Endothelial cell of umbilical vein (primary cell): ENCODE measurements around the gene KCNJ5. TPM values are rescaled to one million over a fixed set of nuclear protein-coding genes. Genes with fewer than 3 reads are reported as not detected.

Source experiments
- BruUV-seq: library from RNA; stranded (reverse); fragments of 400-500 nt; replicated peaks from 2 replicates; lab custom pipeline; 2021; lab: Mats Ljungman, UMichigan
- CTCF ChIA-PET: fragments of 300-600, 350-600 bp; sonication (Branson Sonifier 250); formaldehyde crosslinking; loops from one replicate; lab custom pipeline; 2021; ENCODE audit warnings: antibody characterized with exemption, inconsistent platforms; lab: Charles Lee
- POLR2A ChIA-PET: fragments of 300-600, 350-600 bp; sonication (Branson Sonifier 250); formaldehyde crosslinking; loops from one replicate; lab custom pipeline; 2021; ENCODE audit warnings: antibody characterized with exemption, inconsistent platforms; lab: Charles Lee
- DNase-seq: peaks from one replicate; pipeline ENCODE4 v3.0.0-alpha.2; 2011; ENCODE audit warnings: low read depth, low spot score
- FAIRE-seq: peaks from 2 replicates; lab custom pipeline; 2011; peaks lifted over from hg19 to GRCh38; lab: Jason Lieb, UNC
- H2AFZ ChIP-seq: 2 replicates; pipeline ENCODE4 v1.6.0; 2012; ENCODE audit warnings: low read depth, low read length, control low read depth, inconsistent platforms
- H3K27ac ChIP-seq: 2 replicates; pipeline ENCODE4 v1.5.1; 2011; ENCODE audit warnings: low read depth, mild to moderate bottlenecking, control low read depth, low read length, moderate library complexity; ENCODE audit not compliant: insufficient read depth
- H3K27me3 ChIP-seq, 2 experiments: 2 replicates each; pipeline versions ENCODE4 v1.6.0 to v1.6.1; 2011; ENCODE audit warnings: low read length in 2 of 2, mixed read lengths in 1 of 2; ENCODE audit not compliant: control insufficient read depth in 2 of 2, insufficient read depth in 2 of 2
- H3K36me3 ChIP-seq, 2 experiments: 2 replicates in 1 of 2; 3 replicates in 1 of 2; pipeline ENCODE4 v1.5.1; 2011; ENCODE audit warnings: low read length in 2 of 2, mild to moderate bottlenecking in 1 of 2, moderate library complexity in 1 of 2; ENCODE audit not compliant: control insufficient read depth in 2 of 2, insufficient read depth in 2 of 2; ENCODE audit errors: extremely low read depth in 1 of 2
- H3K4me1 ChIP-seq: 3 replicates; pipeline ENCODE4 v1.5.1; 2011; ENCODE audit warnings: mild to moderate bottlenecking, low read length; ENCODE audit not compliant: control insufficient read depth, insufficient read depth; ENCODE audit errors: extremely low read depth
- H3K4me2 ChIP-seq: 2 replicates; pipeline ENCODE4 v1.6.1; 2011; ENCODE audit warnings: low read length, control low read depth, mixed read lengths; ENCODE audit not compliant: insufficient read depth
- H3K4me3 ChIP-seq, 3 experiments: fragments of 200-600 bp in 1 of 3; sonication (generic), shearing (Covaris generic) in 1 of 3; replicated peaks in 1 of 3; 2 replicates each; pipeline ENCODE4 v1.5.1; 2011 to 2016; ENCODE audit warnings: control low read depth in 3 of 3, low read length in 3 of 3, mild to moderate bottlenecking in 2 of 3, inconsistent platforms in 1 of 3, low read depth in 1 of 3, moderate library complexity in 1 of 3; ENCODE audit not compliant: insufficient read depth in 1 of 3
- H3K79me2 ChIP-seq: 2 replicates; pipeline ENCODE4 v1.6.0; 2012; ENCODE audit warnings: low read length, inconsistent platforms; ENCODE audit not compliant: control insufficient read depth, insufficient read depth
- H3K9ac ChIP-seq: replicated peaks from 2 replicates; pipeline ENCODE3; 2011; ENCODE audit warnings: low read length, control low read depth; ENCODE audit not compliant: insufficient read depth; ENCODE audit errors: extremely low read depth
- H3K9me1 ChIP-seq: replicated peaks from 3 replicates; pipeline ENCODE4 v1.6.0; 2011; ENCODE audit warnings: mild to moderate bottlenecking, low read length; ENCODE audit not compliant: control insufficient read depth, insufficient read depth; ENCODE audit errors: extremely low read depth
- H3K9me3 ChIP-seq: replicated peaks from 2 replicates; pipeline ENCODE4 v1.5.1; 2012; ENCODE audit warnings: low read length, inconsistent platforms; ENCODE audit not compliant: control insufficient read depth, insufficient read depth
- H4K20me1 ChIP-seq: replicated peaks from 2 replicates; pipeline ENCODE3; 2011; ENCODE audit warnings: mild to moderate bottlenecking, low read length; ENCODE audit not compliant: control insufficient read depth, insufficient read depth; ENCODE audit errors: extremely low read depth
- EZH2 ChIP-seq: IDR thresholded peaks from 2 replicates; pipeline ENCODE4 v1.6.1; 2012; ENCODE audit warnings: borderline replicate concordance, low read depth, mild to moderate bottlenecking, moderate library complexity, low read length, inconsistent platforms; ENCODE audit not compliant: severe bottlenecking
- FOS ChIP-seq: IDR thresholded peaks from 2 replicates; pipeline ENCODE4 v1.6.1; 2011; ENCODE audit warnings: mild to moderate bottlenecking, low read length, moderate library complexity, borderline replicate concordance; ENCODE audit not compliant: insufficient read depth
- GATA2 ChIP-seq: IDR thresholded peaks from 2 replicates; pipeline ENCODE4 v1.7.0; 2011; ENCODE audit warnings: low read depth, mild to moderate bottlenecking, moderate library complexity, mixed read lengths, low read length; ENCODE audit not compliant: insufficient read length, insufficient read depth
- JUN ChIP-seq: IDR thresholded peaks from 2 replicates; pipeline ENCODE4 v1.6.1; 2011; ENCODE audit warnings: borderline replicate concordance, low read depth; ENCODE audit not compliant: insufficient read length, insufficient read depth
- MAX ChIP-seq: IDR thresholded peaks from 2 replicates; pipeline ENCODE4 v1.6.1; 2011; ENCODE audit not compliant: insufficient read depth, insufficient read length
- MYC ChIP-seq: IDR thresholded peaks from one replicate; pipeline ENCODE4 v1.6.1; 2011; ENCODE audit warnings: mild to moderate bottlenecking, low read depth, low read length
- POLR2A ChIP-seq: IDR thresholded peaks from 2 replicates; pipeline ENCODE4 v1.6.1; 2012; ENCODE audit warnings: low read depth, mild to moderate bottlenecking, control low read depth, low read length
- POLR2AphosphoS5 ChIP-seq: IDR thresholded peaks from 2 replicates; pipeline ENCODE4 v1.6.1; 2012; ENCODE audit warnings: low read depth, mild to moderate bottlenecking, control low read depth, low read length, moderate library complexity; ENCODE audit not compliant: insufficient read depth
- dilution Hi-C: fragments of 300-500 bp; cut with MboI; formaldehyde crosslinking; loops from one replicate; pipeline ENCODE4 v1.15.0; 2019; ENCODE audit warnings: low sequenced_read_pairs; ENCODE audit not compliant: extremely low pct_ligation_motif_present
- intact Hi-C: fragments of 100-400 bp; cut with micrococcal nuclease; formaldehyde crosslinking; loops from one replicate; pipeline ENCODE4 v1.10.0; 2022
- polyA plus RNA-seq, 4 experiments: library from polyadenylated mRNA; depleted of rRNA in 3 of 4; stranded (reverse) in 3 of 4; unstranded in 1 of 4; fragments of >200 nt; gene quantifications; 2 replicates each; pipeline versions ENCODE4 v1.2.1 to v1.2.3, GENCODE V29; 2011 to 2012; ENCODE audit warnings: missing spikeins in 1 of 4
- total RNA-seq: library from RNA; stranded (reverse); gene quantifications from 2 replicates; pipeline ENCODE4 v1.2.3, GENCODE V29; 2021
- TF ChIP-seq, protein P1 (sequence below), 2 donors: IDR thresholded peaks; 1 replicate in 1 of 2; 2 replicates in 1 of 2; pipeline ENCODE4 v1.5.1; 2011; ENCODE audit warnings: low read length in 2 of 2, mild to moderate bottlenecking in 2 of 2, moderate library complexity in 2 of 2, control low read depth in 1 of 2, inconsistent platforms in 1 of 2, low read depth in 1 of 2; ENCODE audit not compliant: insufficient read depth in 1 of 2; ENCODE audit errors: extremely low read depth in 1 of 2

The KCNJ5 gene
- total and polyA plus RNA-seq, 2 donors (not counting 3 experiments of a cell fraction or from before 2014, with no cell fraction given) = 0.13 TPM; not detected in 1

GRCh38 chr11:128868841-128869671 lies 22.1 kb upstream of the KCNJ5 start:
- no peaks in the 10 kb centered on the region for H4K20me1 ChIP-seq
- TF ChIP-seq MAX (no peak), FOS (no peak), POLR2A (no peak), MYC (no peak), EZH2 (no peak), JUN (no peak), POLR2AphosphoS5 (no peak), GATA2 (no peak)
- TF ChIP-seq, protein P1, sequence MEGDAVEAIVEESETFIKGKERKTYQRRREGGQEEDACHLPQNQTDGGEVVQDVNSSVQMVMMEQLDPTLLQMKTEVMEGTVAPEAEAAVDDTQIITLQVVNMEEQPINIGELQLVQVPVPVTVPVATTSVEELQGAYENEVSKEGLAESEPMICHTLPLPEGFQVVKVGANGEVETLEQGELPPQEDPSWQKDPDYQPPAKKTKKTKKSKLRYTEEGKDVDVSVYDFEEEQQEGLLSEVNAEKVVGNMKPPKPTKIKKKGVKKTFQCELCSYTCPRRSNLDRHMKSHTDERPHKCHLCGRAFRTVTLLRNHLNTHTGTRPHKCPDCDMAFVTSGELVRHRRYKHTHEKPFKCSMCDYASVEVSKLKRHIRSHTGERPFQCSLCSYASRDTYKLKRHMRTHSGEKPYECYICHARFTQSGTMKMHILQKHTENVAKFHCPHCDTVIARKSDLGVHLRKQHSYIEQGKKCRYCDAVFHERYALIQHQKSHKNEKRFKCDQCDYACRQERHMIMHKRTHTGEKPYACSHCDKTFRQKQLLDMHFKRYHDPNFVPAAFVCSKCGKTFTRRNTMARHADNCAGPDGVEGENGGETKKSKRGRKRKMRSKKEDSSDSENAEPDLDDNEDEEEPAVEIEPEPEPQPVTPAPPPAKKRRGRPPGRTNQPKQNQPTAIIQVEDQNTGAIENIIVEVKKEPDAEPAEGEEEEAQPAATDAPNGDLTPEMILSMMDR (IDR thresholded peaks at IDR 0.05; ENCODE audit: extremely low read depth in 1 of 2, insufficient read depth in 1 of 2, low read depth in 1 of 2, low read length in 2 of 2) = no peak
- FAIRE-seq (no peak), DNase-seq (no peak)
- no peaks in the 10 kb centered on the region for H3K9me1 ChIP-seq
- BruUV-seq = no TSS peak
- no peak overlapping the region for H3K27ac ChIP-seq
- H3K4me1 ChIP-seq = no peaks in the 10 kb centered on the region
- intact Hi-C loops = loop anchor here (5.0 kb wide), 1 partner anchor 772 kb away; no protein-coding TSS in a partner anchor
- dilution Hi-C loops = no loop called here
- H3K9ac ChIP-seq = no peak overlapping the region
- H3K27me3 ChIP-seq = peaks cover 12 to 29% of the 10 kb centered on the region in 2 experiments
- ChIA-PET POLR2A (no interaction called here), CTCF (interaction anchor here (0.6 to 0.8 kb wide), 3 partner anchors 16 to 133 kb away, joined by 3 read pairs; no protein-coding TSS in a partner anchor)
- no peaks in the 10 kb centered on the region for H3K79me2 ChIP-seq
- no peak overlapping the region for H2AFZ ChIP-seq
- no peak overlapping the region for H3K4me2 ChIP-seq
- no peak overlapping the region for H3K4me3 ChIP-seq
- no peaks in the 10 kb centered on the region for H3K36me3 ChIP-seq
- no peaks in the 10 kb centered on the region for H3K9me3 ChIP-seq
